Muscle layer of colon (tissue), 2 donors: ENCODE measurements around the gene NISCH.

Experiments used
- H3K27ac ChIP-seq: one replicate; pipeline ENCODE4 v1.7.0; 2013; ENCODE audit warnings: low read depth, mild to moderate bottlenecking, low read length, moderate library complexity
- H3K27me3 ChIP-seq, 2 donors: one replicate each; pipeline ENCODE4 v1.7.0; 2013; ENCODE audit warnings: low read length in 2 of 2, mild to moderate bottlenecking in 2 of 2; ENCODE audit not compliant: insufficient read depth in 2 of 2, control insufficient read depth in 1 of 2
- H3K36me3 ChIP-seq: one replicate; pipeline ENCODE4 v1.7.0; 2013; ENCODE audit warnings: mild to moderate bottlenecking, low read length; ENCODE audit not compliant: insufficient read depth
- H3K4me1 ChIP-seq: one replicate; pipeline ENCODE4 v1.7.0; 2013; ENCODE audit warnings: mild to moderate bottlenecking, low read length; ENCODE audit not compliant: insufficient read depth
- H3K4me3 ChIP-seq, 2 donors: one replicate each; pipeline ENCODE4 v1.7.0; 2013; ENCODE audit warnings: low read length in 2 of 2, low read depth in 1 of 2, mild to moderate bottlenecking in 1 of 2, moderate library complexity in 1 of 2
- H3K9ac ChIP-seq: one replicate; pipeline ENCODE4 v1.7.0; 2013; ENCODE audit warnings: low read length
- H3K9me3 ChIP-seq: one replicate; pipeline ENCODE4 v1.7.0; 2013; ENCODE audit warnings: mild to moderate bottlenecking, low read length
- donor health status: abdominal sarcoma.
- donor health status: Adenocarcinoma of cecum.

NISCH gene

DNA sequence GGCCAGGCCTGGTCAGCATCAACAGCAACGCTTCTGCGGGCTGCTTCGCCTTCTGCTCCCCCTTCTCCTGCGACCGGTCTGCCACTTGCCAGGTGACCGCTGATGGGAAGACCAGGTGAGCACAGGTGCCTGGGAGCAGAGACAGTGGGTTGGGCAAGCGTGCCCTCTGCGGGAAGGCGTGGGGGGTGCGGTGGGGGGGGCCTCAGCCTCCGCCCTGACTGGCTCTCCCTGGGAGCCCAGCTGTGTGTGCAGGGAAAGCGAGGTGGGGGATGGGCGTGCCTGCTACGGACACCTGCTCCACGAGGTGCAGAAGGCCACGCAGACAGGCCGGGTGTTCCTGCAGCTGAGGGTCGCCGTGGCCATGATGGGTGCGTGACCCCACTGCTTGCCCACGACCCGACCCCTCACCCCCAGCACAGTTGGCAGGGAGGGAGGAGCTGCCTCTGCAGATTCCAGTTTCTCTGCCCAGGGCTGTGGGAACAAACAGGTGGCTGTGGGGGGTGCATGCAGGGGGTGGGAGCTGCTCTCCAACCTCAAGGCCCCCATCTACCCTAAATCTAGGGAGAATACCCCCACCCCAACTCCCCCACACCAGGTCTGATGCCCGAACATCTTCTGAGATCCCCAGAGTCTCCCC is 48.5 kb downstream of the NISCH start:
- no peaks in the 10 kb centered on the region for H3K9me3 ChIP-seq
- no peak overlapping the region for H3K9ac ChIP-seq
- H3K27ac ChIP-seq = no peak overlapping the region
- H3K4me3 ChIP-seq = no peak overlapping the region
- no peaks in the 10 kb centered on the region for H3K4me1 ChIP-seq
- no peaks in the 10 kb centered on the region for H3K27me3 ChIP-seq
- H3K36me3 ChIP-seq = peaks cover 4% of the 10 kb centered on the region

DNA sequence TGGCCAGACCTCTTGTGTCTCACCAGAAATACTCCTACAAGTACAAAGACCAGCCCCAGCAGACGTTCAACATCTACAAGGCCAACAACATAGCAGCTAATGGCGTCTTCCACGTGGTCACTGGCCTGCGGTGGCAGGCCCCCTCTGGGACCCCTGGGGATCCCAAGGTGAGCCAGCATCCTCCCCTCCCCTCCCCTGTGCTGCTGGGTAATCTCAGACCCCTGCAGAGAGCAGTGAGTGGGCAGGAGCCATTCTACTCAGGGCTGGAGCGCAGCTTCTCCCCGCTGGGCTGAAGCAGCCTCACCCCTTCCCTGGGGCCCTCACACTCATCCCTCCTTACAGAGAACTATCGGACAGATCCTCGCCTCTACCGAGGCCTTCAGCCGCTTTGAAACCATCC is 49.6 kb downstream of the NISCH start:
- Histone ChIP-seq H3K27ac (no peak overlapping the region), H3K27me3 (no peaks in the 10 kb centered on the region), H3K4me3 (no peak overlapping the region), H3K4me1 (no peaks in the 10 kb centered on the region), H3K36me3 (peaks cover 4% of the 10 kb centered on the region), H3K9me3 (no peaks in the 10 kb centered on the region), H3K9ac (no peak overlapping the region)

DNA sequence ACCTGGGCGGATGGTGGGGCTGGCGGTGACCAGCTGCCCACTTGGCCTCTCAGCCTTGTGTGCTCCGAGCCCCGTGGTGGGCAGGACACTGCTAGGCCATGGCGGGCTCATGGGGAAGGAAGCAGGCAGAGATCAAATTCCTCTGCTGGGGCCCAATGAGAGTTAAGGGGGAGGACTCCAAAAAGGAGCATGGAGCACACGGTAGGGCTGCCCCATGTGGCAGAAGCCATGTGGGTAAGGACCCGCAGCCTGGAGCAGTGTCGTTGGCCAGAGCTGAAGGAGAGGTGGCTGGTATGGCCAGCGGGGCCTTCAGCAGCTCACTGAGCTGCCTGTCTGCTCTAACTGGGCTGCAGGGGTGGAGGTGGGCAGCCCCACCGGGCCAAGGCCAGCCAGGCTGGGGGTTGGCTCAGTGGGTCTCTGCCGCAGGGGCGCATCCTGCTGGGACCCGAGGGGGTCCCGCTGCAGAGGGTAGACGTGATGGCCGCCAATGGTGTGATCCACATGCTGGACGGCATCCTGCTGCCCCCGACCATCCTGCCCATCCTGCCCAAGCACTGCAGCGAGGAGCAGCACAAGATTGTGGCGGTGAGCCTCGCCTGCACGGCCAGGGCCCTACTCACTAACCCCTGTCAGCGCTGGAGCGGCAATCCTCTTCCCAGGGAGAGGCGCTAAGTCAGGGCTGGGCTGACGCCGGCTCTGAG is 51.0 kb downstream of the NISCH start:
- H3K4me1 ChIP-seq = no peaks in the 10 kb centered on the region
- no peaks in the 10 kb centered on the region for H3K27me3 ChIP-seq
- no peaks in the 10 kb centered on the region for H3K9me3 ChIP-seq
- H3K9ac ChIP-seq = no peak overlapping the region
- no peak overlapping the region for H3K27ac ChIP-seq
- peaks cover 4% of the 10 kb centered on the region for H3K36me3 ChIP-seq
- H3K4me3 ChIP-seq = no peak overlapping the region

DNA sequence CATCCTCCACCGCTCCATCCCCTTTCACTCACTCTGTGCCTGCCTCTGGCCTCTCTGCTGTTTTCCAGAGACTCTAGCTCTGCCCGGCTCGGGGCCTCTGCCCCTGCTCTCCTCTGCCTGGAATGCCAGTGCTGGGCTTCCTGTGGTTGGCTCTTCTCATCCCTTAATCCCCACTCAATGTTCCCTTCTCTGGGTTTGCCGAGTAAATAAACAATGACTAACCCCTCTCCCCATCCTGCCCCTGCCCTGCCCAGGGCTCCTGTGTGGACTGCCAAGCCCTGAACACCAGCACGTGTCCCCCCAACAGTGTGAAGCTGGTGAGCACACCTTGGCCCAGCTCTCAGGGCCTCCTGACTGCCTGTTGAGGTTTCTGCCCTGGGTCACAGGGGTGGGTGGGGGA is 52.0 kb downstream of the NISCH start:
- peaks cover 4% of the 10 kb centered on the region for H3K36me3 ChIP-seq

DNA sequence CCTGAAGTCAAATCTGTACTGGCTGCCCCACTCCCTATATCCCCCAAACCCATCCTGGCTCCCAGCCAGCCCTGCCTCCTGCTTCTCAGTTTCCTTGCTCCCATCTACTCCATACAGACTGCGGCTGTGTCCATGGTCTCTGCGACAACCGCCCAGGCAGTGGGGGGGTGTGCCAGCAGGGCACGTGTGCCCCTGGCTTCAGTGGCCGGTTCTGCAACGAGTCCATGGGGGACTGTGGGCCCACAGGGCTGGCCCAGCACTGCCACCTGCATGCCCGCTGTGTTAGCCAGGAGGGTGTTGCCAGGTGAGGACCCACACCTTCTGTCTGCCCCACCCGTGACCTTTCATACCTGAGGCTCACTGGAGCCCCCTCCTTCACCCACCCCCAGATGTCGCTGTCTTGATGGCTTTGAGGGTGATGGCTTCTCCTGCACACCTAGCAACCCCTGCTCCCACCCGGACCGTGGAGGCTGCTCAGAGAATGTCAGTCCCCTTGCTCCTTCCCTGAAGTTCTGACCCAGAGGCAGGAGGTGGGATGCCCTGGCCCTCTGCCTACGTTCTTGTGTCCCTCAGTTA is 54.4 kb downstream of the NISCH start:
- H3K27me3 ChIP-seq = no peaks in the 10 kb centered on the region
- no peak overlapping the region for H3K27ac ChIP-seq
- H3K9me3 ChIP-seq = no peaks in the 10 kb centered on the region
- H3K4me1 ChIP-seq = no peaks in the 10 kb centered on the region
- no peak overlapping the region for H3K9ac ChIP-seq
- H3K4me3 ChIP-seq = no peak overlapping the region
- peaks cover 4% of the 10 kb centered on the region for H3K36me3 ChIP-seq

More for the DNA sequence above, 52.0 kb downstream of the NISCH start:
- Histone ChIP-seq H3K9ac (no peak overlapping the region), H3K9me3 (no peaks in the 10 kb centered on the region), H3K4me3 (no peak overlapping the region), H3K27ac (no peak overlapping the region), H3K27me3 (no peaks in the 10 kb centered on the region), H3K4me1 (no peaks in the 10 kb centered on the region)

DNA sequence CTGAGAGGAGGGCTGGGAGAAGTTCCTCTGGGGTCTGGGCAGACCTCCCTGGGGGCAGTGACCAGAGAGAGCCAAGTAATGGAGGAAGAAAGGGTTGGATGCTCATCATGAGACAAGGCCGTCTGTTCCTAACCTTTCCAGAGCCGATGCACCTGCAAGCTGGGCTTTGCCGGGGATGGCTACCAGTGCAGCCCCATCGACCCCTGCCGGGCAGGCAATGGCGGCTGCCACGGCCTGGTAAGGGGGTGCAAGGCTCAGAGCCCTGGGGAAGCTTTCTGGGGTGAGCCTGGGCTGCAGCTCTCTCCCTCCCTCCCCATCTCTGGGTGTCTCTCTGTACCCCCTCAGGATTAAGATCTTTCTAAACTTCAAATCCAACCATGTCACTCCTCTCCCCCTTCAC is 56.1 kb downstream of the NISCH start:
- Histone ChIP-seq H3K9ac (no peak overlapping the region), H3K36me3 (no peaks in the 10 kb centered on the region), H3K27me3 (no peaks in the 10 kb centered on the region), H3K4me1 (no peaks in the 10 kb centered on the region), H3K27ac (no peak overlapping the region), H3K4me3 (no peak overlapping the region), H3K9me3 (no peaks in the 10 kb centered on the region)

DNA sequence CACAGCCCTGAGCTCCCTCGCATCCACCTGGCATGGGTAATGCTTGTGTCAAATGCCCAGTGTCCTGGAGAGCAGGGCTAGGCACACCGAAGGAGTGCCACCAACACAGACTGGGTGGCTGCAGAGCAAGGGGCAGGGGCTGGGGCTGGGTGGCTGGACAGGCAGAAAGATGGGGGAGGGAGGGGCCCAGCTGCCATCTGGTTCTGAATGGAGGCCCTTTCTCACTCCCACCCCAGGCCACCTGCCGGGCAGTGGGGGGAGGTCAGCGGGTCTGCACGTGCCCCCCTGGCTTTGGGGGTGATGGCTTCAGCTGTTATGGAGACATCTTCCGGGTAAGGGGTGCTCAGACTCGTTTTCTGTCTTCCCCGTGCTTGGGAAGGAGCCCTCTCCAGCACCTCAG is 56.7 kb downstream of the NISCH start:
- H3K27ac ChIP-seq = no peak overlapping the region
- H3K4me1 ChIP-seq = no peaks in the 10 kb centered on the region
- no peak overlapping the region for H3K9ac ChIP-seq
- no peaks in the 10 kb centered on the region for H3K36me3 ChIP-seq
- no peak overlapping the region for H3K4me3 ChIP-seq
- no peaks in the 10 kb centered on the region for H3K27me3 ChIP-seq
- no peaks in the 10 kb centered on the region for H3K9me3 ChIP-seq

DNA sequence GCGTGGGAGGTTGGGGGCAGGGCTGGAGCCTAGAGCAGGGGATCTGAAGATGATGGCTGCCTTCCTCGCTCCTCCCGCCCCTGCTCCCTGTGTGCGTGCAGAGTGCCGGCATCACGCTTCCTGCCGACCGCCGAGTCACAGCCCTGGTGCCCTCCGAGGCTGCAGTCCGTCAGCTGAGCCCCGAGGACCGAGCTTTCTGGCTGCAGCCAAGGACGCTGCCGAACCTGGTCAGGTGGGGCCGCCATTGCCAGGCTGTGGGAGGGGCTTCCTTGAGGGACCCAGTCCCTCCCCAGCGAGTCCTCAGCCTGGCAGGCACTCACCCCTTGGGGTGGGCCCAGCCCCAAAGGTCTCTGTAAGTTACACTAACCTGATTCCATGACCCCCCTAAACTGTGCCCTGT is 57.3 kb downstream of the NISCH start:
- Histone ChIP-seq H3K9ac (no peak overlapping the region), H3K27me3 (no peaks in the 10 kb centered on the region), H3K27ac (no peak overlapping the region), H3K36me3 (no peaks in the 10 kb centered on the region), H3K9me3 (no peaks in the 10 kb centered on the region), H3K4me3 (no peak overlapping the region), H3K4me1 (no peaks in the 10 kb centered on the region)

DNA sequence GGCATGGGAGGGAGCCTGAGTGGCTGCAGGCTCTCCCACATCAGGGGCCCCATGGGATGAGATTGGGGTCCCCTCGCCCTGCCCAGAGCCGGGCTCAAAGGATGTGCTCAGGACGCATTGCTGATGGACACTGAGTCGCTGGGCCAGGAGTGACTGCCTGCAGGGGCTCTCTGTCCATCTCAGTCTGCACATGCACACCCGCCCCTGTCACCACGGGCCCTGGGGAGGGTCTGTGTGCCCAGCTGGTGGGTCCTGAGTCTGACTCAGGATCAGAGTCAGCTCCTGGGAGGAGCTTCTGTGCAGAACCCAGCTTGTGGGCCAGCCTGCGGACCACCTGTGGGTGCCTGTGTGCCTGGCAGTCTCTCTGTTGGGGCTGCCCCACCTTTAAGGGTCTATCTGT is 57.9 kb downstream of the NISCH start:
- Histone ChIP-seq H3K36me3 (no peaks in the 10 kb centered on the region), H3K9me3 (no peaks in the 10 kb centered on the region), H3K27me3 (no peaks in the 10 kb centered on the region), H3K4me3 (no peak overlapping the region), H3K4me1 (no peaks in the 10 kb centered on the region), H3K9ac (no peak overlapping the region), H3K27ac (no peak overlapping the region)

DNA sequence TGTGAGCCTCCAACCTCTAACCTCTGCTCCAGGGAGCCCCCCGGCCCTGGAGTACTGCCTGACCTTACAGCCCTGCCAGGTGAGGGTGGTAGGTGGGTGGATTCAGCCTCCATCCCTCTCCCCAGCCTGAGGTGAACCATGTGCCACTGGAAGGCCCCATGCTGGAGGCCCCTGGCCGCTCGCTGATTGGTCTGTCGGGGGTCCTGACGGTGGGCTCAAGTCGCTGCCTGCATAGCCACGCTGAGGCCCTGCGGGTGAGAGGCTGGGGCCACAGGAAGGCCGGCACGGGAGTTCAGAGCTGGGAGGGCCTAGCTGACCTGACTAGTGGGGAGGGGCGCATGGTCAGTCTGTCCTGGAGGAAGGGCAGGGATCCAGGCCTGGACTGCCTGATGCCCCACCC is 59.2 kb downstream of the NISCH start:
- Histone ChIP-seq H3K4me1 (no peaks in the 10 kb centered on the region), H3K9me3 (no peaks in the 10 kb centered on the region), H3K27me3 (no peaks in the 10 kb centered on the region), H3K4me3 (no peak overlapping the region), H3K9ac (no peak overlapping the region), H3K27ac (no peak overlapping the region), H3K36me3 (no peaks in the 10 kb centered on the region)

DNA sequence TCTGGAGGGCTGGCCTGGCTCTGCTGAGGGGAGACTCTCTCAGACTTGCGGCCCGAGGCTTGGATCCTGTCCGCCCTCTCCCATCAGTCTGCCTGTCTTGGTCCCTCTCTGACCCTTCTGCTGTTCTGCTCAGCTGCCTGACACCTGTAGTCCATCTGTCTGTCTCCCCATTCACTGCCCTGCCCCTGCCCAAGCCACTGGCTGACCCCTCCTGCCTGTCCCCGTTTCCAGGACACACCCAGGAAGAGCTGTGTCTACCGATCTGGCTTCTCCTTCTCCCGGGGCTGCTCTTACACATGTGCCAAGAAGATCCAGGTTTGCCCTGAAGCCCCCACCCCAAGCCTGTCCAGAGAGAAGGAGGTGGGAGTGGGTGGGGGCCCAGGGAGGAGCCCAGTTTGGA is 59.8 kb downstream of the NISCH start:
- Histone ChIP-seq H3K4me3 (no peak overlapping the region), H3K9me3 (no peaks in the 10 kb centered on the region), H3K4me1 (no peaks in the 10 kb centered on the region), H3K9ac (no peak overlapping the region), H3K27me3 (no peaks in the 10 kb centered on the region), H3K27ac (no peak overlapping the region), H3K36me3 (no peaks in the 10 kb centered on the region)
